ENCODE results near the gene GAS2. TPM values are rescaled to one million over a fixed set of nuclear protein-coding genes. Genes with fewer than 3 reads are reported as not detected.
A peak's percentile ranks its signal among the peaks of the same experiment; 100 is the strongest.

GAS2 gene
- total and polyA plus RNA-seq, 3 donors from 2014 or later, result 5.5 to 25.2 (median 9.0) TPM

GRCh38 chr11:22626573-22627239 is 39.7 kb upstream of the GAS2 start:
- Histone ChIP-seq H3K4me1 (peaks cover 8% of the 10 kb centered on the region), H3K9me3 (no peaks in the 10 kb centered on the region), H3K4me3 (no peak overlapping the region), H3K36me3 (ENCODE audit: low read depth, missing control alignments) (no peaks in the 10 kb centered on the region), H3K27me3 (no peaks in the 10 kb centered on the region), H3K27ac (peak overlapping the region in 1 of 2 donors; percentile 86)
- DNase-seq, result no peak
- WGBS, 2 donors, result 66 to 77% methylated on average over 14 of the region's 14 CpGs
- intact Hi-C loops (cut with DNase I; ENCODE audit: low total_unique reads), result no loop called here
- no peak for TF ChIP-seq POLR2A (IDR thresholded peaks at IDR 0.05)
- TF ChIP-seq, protein P1, sequence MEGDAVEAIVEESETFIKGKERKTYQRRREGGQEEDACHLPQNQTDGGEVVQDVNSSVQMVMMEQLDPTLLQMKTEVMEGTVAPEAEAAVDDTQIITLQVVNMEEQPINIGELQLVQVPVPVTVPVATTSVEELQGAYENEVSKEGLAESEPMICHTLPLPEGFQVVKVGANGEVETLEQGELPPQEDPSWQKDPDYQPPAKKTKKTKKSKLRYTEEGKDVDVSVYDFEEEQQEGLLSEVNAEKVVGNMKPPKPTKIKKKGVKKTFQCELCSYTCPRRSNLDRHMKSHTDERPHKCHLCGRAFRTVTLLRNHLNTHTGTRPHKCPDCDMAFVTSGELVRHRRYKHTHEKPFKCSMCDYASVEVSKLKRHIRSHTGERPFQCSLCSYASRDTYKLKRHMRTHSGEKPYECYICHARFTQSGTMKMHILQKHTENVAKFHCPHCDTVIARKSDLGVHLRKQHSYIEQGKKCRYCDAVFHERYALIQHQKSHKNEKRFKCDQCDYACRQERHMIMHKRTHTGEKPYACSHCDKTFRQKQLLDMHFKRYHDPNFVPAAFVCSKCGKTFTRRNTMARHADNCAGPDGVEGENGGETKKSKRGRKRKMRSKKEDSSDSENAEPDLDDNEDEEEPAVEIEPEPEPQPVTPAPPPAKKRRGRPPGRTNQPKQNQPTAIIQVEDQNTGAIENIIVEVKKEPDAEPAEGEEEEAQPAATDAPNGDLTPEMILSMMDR (IDR thresholded peaks at IDR 0.05), result no peak

GRCh38 chr11:22627421-22627820 is 39.0 kb upstream of the GAS2 start:
- DNase-seq, result no peak
- Histone ChIP-seq H3K4me1 (peaks cover 8% of the 10 kb centered on the region), H3K27me3 (no peaks in the 10 kb centered on the region), H3K9me3 (no peaks in the 10 kb centered on the region), H3K4me3 (no peak overlapping the region), H3K36me3 (ENCODE audit: low read depth, missing control alignments) (no peaks in the 10 kb centered on the region), H3K27ac (no peak overlapping the region)
- 85 to 87% methylated on average over 6 of the region's 6 CpGs for WGBS, 2 donors
- intact Hi-C loops (cut with DNase I; ENCODE audit: low total_unique reads), result no loop called here
- no peak for TF ChIP-seq POLR2A (IDR thresholded peaks at IDR 0.05)
- TF ChIP-seq, protein P1 (IDR thresholded peaks at IDR 0.05), result no peak

DNA sequence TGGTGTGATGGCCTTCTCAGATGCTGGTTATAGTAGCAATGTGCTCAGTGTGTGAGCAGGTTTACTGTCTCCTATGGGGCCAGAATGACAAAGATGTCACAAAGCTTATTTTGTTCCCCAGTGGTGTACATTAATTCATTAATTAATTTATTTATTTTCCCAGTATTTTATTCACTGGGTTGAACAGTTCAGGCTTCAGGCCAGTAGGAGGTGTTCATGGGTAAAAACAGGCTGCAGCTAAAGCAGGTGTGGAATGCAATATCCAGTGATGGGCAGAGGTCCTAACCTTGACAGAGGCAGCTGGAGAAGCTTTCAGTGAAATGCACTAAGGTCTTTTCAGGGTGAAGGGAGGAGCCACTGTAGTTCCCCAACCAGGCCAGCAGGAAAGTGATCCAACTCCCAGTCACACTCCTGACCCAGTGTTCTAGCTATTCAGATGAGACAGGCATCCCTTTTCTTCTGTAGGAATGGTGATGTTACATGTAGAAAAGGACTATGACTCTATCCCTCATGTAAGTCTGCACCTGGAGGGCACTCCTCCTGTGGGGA is 33.0 kb upstream of the GAS2 start:
- Histone ChIP-seq H3K4me3 (no peak overlapping the region), H3K36me3 (ENCODE audit: low read depth, missing control alignments) (no peaks in the 10 kb centered on the region), H3K4me1 (no peaks in the 10 kb centered on the region), H3K27ac (no peak overlapping the region), H3K9me3 (no peaks in the 10 kb centered on the region), H3K27me3 (no peaks in the 10 kb centered on the region)
- TF ChIP-seq, protein P1 (IDR thresholded peaks at IDR 0.05), result no peak
- no peak for TF ChIP-seq POLR2A (IDR thresholded peaks at IDR 0.05)
- no peak for DNase-seq
- intact Hi-C loops (cut with DNase I; ENCODE audit: low total_unique reads), result no loop called here

GRCh38 chr11:22634897-22635629 is 31.3 kb upstream of the GAS2 start:
- no peak for TF ChIP-seq POLR2A (IDR thresholded peaks at IDR 0.05)
- TF ChIP-seq, protein P1 (IDR thresholded peaks at IDR 0.05), result no peak
- Histone ChIP-seq H3K4me1 (no peaks in the 10 kb centered on the region), H3K36me3 (ENCODE audit: low read depth, missing control alignments) (no peaks in the 10 kb centered on the region), H3K4me3 (no peak overlapping the region), H3K9me3 (no peaks in the 10 kb centered on the region), H3K27me3 (no peaks in the 10 kb centered on the region), H3K27ac (no peak overlapping the region)
- WGBS, 2 donors, result 67 to 93% methylated on average over 3 of the region's 3 CpGs
- intact Hi-C loops (cut with DNase I; ENCODE audit: low total_unique reads), result no loop called here
- no peak for DNase-seq

Data from testis (tissue), 3 donors.